GM18517 (cell line): Measurements from ENCODE around the gene MKRN2OS.

Experiments
- ATAC-seq: cut with Tn5 transposase; IDR thresholded peaks from one replicate; pipeline ENCODE4 v1.9.1; 2021; ENCODE audit warnings: mild to moderate bottlenecking, moderate library complexity; ENCODE audit not compliant: unreplicated experiment

MKRN2OS gene

GRCh38 chr3:12545473-12545791, at the start of gene MKRN2OS:
Gene MKRN2OS (minus strand): TSS chr3:12545499. CDS start chr3:12545464, 35 bp downstream.
- ATAC-seq: no peak

- no peak for ATAC-seq
These were observed 48.2 kb upstream of the MKRN2OS start for GRCh38 chr3:12593473-12593872.

- ATAC-seq: no peak
These were observed 46.9 kb upstream of the MKRN2OS start for GRCh38 chr3:12591997-12592715.

- ATAC-seq: no peak
These were observed 46.2 kb upstream of the MKRN2OS start for GRCh38 chr3:12591456-12591855.

GRCh38 chr3:12590096-12590495, 44.8 kb upstream of the MKRN2OS start:
- no peak for ATAC-seq

- ATAC-seq: no peak
These were observed 43.0 kb upstream of the MKRN2OS start for GRCh38 chr3:12588039-12589009.

- no peak for ATAC-seq
These were observed 41.1 kb upstream of the MKRN2OS start for GRCh38 chr3:12586403-12586802.

GRCh38 chr3:12585970-12586369, 40.7 kb upstream of the MKRN2OS start:
- ATAC-seq: no peak

GRCh38 chr3:12585181-12585580, 39.9 kb upstream of the MKRN2OS start:
- ATAC-seq: no peak

- no peak for ATAC-seq
These were observed 38.8 kb upstream of the MKRN2OS start for GRCh38 chr3:12584083-12584482.

GRCh38 chr3:12583280-12583679, 38.0 kb upstream of the MKRN2OS start:
- ATAC-seq: no peak

GRCh38 chr3:12582730-12583129, 37.4 kb upstream of the MKRN2OS start:
- no peak for ATAC-seq

GRCh38 chr3:12579905-12580304, 34.6 kb upstream of the MKRN2OS start:
- ATAC-seq: no peak

GRCh38 chr3:12579456-12579855, 34.2 kb upstream of the MKRN2OS start:
- no peak for ATAC-seq

- no peak for ATAC-seq
These were observed 33.4 kb upstream of the MKRN2OS start for GRCh38 chr3:12578742-12579141.

GRCh38 chr3:12577379-12577778, 32.1 kb upstream of the MKRN2OS start:
- no peak for ATAC-seq

- ATAC-seq: no peak
These were observed 29.4 kb upstream of the MKRN2OS start for GRCh38 chr3:12574661-12575060.

GRCh38 chr3:12574131-12574530, 28.8 kb upstream of the MKRN2OS start:
- no peak for ATAC-seq

GRCh38 chr3:12571986-12572385, 26.7 kb upstream of the MKRN2OS start:
- ATAC-seq: no peak

GRCh38 chr3:12569836-12570235, 24.5 kb upstream of the MKRN2OS start:
- ATAC-seq: no peak

- no peak for ATAC-seq
These were observed 23.4 kb upstream of the MKRN2OS start for GRCh38 chr3:12568747-12569146.

GRCh38 chr3:12566976-12567375, 21.7 kb upstream of the MKRN2OS start:
- ATAC-seq: no peak
